Parathyroid adenoma (tissue), 2 donors: ENCODE measurements around the gene NRXN3.

ENCODE experiments used
- H2AFZ ChIP-seq: fragments of 300-600 bp; sonication (generic); one replicate; pipeline ENCODE4 v1.7.0; 2017; ENCODE audit warnings: antibody characterized with exemption, mild to moderate bottlenecking
- H3K27ac ChIP-seq: fragments of 300-600 bp; sonication (generic); one replicate; pipeline ENCODE4 v1.7.0; 2017
- H3K27me3 ChIP-seq: fragments of 300-600 bp; sonication (generic); one replicate; pipeline ENCODE4 v1.7.0; 2017; ENCODE audit warnings: low read length; ENCODE audit not compliant: control insufficient read depth, insufficient read depth
- H3K36me3 ChIP-seq: fragments of 300-600 bp; sonication (generic); one replicate; pipeline ENCODE4 v1.7.0; 2017; ENCODE audit warnings: low read length; ENCODE audit not compliant: control insufficient read depth, insufficient read depth
- H3K4me1 ChIP-seq: fragments of 300-600 bp; sonication (generic); one replicate; pipeline ENCODE4 v1.7.0; 2017; ENCODE audit warnings: control low read depth
- H3K4me2 ChIP-seq: fragments of 300-600 bp; sonication (generic); one replicate; pipeline ENCODE4 v1.7.0; 2017; ENCODE audit warnings: low read length
- H3K4me3 ChIP-seq: fragments of 300-600 bp; sonication (generic); one replicate; pipeline ENCODE4 v1.7.0; 2017; ENCODE audit warnings: low read depth, low read length
- H3K79me2 ChIP-seq: fragments of 300-600 bp; sonication (generic); one replicate; pipeline ENCODE4 v1.7.0; 2017; ENCODE audit warnings: control low read depth
- H3K9ac ChIP-seq: fragments of 300-600 bp; sonication (generic); one replicate; pipeline ENCODE4 v1.7.0; 2017; ENCODE audit warnings: mild to moderate bottlenecking
- H3K9me3 ChIP-seq: fragments of 300-600 bp; sonication (generic); one replicate; pipeline ENCODE4 v1.7.0; 2017; ENCODE audit warnings: low read length; ENCODE audit not compliant: control insufficient read depth
- TF ChIP-seq, protein P1 (sequence below): fragments of 300-600 bp; sonication (generic); IDR thresholded peaks from one replicate; pipeline ENCODE4 v1.7.0; 2017; ENCODE audit warnings: antibody characterized with exemption, mild to moderate bottlenecking
- donor health status: primary hyperparathyroidism.

NRXN3 gene

DNA sequence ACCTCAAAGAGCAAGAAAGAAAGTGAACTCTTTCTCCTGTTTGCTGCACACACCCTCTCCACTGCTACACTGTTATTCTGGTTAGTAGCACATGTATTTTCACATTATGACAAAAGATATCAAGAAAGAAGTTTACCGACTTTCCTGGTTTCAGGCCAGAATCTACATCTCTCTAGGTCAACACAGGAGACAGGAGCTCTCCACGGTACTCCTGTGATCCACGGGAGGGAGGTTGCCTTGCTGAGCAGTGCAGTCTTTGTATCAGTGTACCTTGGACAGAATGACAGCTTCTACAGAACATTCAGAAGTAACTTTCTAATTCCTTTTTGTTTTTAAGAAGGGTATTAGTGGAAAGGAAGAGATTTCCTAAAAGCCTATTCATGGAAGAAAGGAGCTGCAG, 805.6 kb downstream of the NRXN3 start:
- TF ChIP-seq, protein P1, sequence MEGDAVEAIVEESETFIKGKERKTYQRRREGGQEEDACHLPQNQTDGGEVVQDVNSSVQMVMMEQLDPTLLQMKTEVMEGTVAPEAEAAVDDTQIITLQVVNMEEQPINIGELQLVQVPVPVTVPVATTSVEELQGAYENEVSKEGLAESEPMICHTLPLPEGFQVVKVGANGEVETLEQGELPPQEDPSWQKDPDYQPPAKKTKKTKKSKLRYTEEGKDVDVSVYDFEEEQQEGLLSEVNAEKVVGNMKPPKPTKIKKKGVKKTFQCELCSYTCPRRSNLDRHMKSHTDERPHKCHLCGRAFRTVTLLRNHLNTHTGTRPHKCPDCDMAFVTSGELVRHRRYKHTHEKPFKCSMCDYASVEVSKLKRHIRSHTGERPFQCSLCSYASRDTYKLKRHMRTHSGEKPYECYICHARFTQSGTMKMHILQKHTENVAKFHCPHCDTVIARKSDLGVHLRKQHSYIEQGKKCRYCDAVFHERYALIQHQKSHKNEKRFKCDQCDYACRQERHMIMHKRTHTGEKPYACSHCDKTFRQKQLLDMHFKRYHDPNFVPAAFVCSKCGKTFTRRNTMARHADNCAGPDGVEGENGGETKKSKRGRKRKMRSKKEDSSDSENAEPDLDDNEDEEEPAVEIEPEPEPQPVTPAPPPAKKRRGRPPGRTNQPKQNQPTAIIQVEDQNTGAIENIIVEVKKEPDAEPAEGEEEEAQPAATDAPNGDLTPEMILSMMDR = no peak
- H2AFZ ChIP-seq = peak overlapping the region; percentile 0
- no peaks in the 10 kb centered on the region for H3K9me3 ChIP-seq
- H3K79me2 ChIP-seq = no peaks in the 10 kb centered on the region
- no peak overlapping the region for H3K27ac ChIP-seq
- no peak overlapping the region for H3K9ac ChIP-seq
- no peak overlapping the region for H3K4me2 ChIP-seq
- peaks cover 8% of the 10 kb centered on the region for H3K4me1 ChIP-seq
- no peaks in the 10 kb centered on the region for H3K27me3 ChIP-seq
- no peaks in the 10 kb centered on the region for H3K36me3 ChIP-seq
- no peak overlapping the region for H3K4me3 ChIP-seq

DNA sequence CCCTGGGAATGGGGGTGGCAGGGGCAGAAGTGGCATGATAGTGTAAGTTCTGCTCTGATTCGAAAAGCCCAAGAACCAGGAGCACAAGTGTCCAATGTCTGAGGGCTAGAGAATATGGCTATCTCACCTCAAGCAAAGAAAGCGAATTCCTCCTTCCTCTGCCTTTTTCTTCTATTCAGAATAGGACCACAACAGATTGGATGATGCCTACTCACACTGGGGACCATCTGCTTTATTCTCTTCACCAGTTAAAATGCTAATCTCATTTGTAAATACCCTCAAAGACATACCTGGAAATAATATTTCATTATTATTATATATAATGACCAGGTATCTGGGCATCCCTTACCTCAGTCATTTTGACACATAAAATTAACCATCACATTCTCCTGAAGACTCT, 808.7 kb downstream of the NRXN3 start:
- H3K79me2 ChIP-seq = no peaks in the 10 kb centered on the region

DNA sequence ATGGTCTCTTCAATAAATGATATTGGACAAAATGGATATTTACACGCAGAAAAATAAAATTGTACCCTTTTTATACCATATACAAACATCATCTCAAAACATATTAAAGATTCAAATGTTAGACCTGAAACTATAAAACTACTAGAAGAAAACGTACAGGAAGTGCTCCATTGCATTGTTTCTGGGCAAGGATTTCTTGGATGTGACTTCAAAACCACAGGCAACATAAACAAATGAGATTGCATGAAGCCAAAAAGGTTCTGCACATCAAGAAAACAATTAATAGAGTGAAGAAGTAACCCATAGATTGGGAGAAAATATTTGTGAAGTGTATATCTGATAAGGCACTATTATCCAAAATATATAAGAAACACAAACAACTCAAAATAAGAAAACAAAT, 812.4 kb downstream of the NRXN3 start:
- Histone ChIP-seq H2AFZ (no peak overlapping the region), H3K4me3 (no peak overlapping the region), H3K27ac (no peak overlapping the region), H3K4me2 (no peak overlapping the region), H3K4me1 (no peaks in the 10 kb centered on the region), H3K27me3 (no peaks in the 10 kb centered on the region), H3K9me3 (no peaks in the 10 kb centered on the region), H3K36me3 (no peaks in the 10 kb centered on the region), H3K9ac (no peak overlapping the region), H3K79me2 (no peaks in the 10 kb centered on the region)
- TF ChIP-seq, protein P1 = no peak

More for the DNA sequence above, 808.7 kb downstream of the NRXN3 start:
- TF ChIP-seq, protein P1 = no peak
- no peaks in the 10 kb centered on the region for H3K9me3 ChIP-seq
- H2AFZ ChIP-seq = no peak overlapping the region
- no peaks in the 10 kb centered on the region for H3K36me3 ChIP-seq
- no peaks in the 10 kb centered on the region for H3K4me1 ChIP-seq
- no peak overlapping the region for H3K4me3 ChIP-seq
- H3K27me3 ChIP-seq = no peaks in the 10 kb centered on the region
- H3K27ac ChIP-seq = no peak overlapping the region
- no peak overlapping the region for H3K4me2 ChIP-seq
- no peak overlapping the region for H3K9ac ChIP-seq

DNA sequence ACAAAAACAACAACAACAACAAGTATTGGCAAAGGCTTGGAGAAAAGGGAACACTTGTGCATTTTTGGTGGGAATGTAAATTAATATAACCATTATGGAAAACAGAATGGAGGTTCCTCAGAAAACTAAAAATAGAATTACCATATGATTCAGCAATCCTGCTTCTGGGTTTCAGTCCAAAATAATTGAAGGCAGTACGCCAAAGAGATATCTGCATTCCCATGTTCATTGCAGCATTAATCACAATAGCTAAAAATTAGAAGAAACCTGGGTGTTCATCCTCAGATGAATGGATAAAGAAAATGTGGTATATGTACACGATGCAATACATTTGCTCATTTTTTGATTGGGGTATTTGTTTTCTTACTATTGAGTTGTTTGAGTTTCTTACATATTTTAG, 813.0 kb downstream of the NRXN3 start:
- Histone ChIP-seq H3K9ac (no peak overlapping the region), H2AFZ (no peak overlapping the region), H3K36me3 (no peaks in the 10 kb centered on the region), H3K9me3 (no peaks in the 10 kb centered on the region), H3K4me3 (no peak overlapping the region), H3K4me1 (no peaks in the 10 kb centered on the region), H3K4me2 (no peak overlapping the region), H3K79me2 (no peaks in the 10 kb centered on the region), H3K27me3 (no peaks in the 10 kb centered on the region), H3K27ac (no peak overlapping the region)
- TF ChIP-seq, protein P1 = no peak

DNA sequence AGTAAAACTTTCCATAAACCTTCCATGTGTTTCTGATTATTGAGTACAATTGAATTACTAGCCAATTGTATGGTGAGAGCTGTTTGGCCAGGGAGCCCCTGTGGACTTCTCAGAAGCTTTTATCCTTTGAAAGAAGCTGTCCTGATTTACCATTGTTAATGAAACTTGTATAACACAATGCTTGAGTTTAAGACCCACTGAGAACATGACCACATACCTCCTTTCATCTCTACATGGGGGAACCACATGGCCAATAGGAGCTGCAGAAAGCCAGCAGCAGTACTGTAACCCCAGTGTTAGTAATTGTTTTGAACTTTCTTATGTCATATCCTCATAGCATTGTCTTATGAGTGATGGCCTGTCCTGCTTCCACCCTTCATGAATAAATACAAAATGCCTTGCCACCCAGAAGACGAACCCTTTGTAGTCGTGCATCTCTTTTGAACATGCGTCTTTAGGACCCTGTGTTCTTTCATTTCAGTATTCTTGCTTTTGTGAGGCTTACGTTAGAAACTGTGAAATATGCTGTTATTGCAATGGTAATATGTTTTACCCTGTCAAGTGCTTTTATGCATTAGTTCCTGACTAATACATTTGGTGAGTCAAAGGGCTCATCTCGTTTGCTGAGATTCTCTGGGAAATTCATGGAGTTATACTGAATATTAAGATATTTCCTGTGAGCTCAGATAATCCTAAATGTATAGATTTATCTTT, 815.7 kb downstream of the NRXN3 start:
- no peaks in the 10 kb centered on the region for H3K27me3 ChIP-seq
- H2AFZ ChIP-seq = no peak overlapping the region
- no peaks in the 10 kb centered on the region for H3K4me1 ChIP-seq

More for the DNA sequence above, 815.7 kb downstream of the NRXN3 start:
- no peaks in the 10 kb centered on the region for H3K36me3 ChIP-seq
- no peak overlapping the region for H3K27ac ChIP-seq
- H3K4me3 ChIP-seq = no peak overlapping the region
- TF ChIP-seq, protein P1 = no peak
- no peak overlapping the region for H3K9ac ChIP-seq
- H3K79me2 ChIP-seq = no peaks in the 10 kb centered on the region
- H3K4me2 ChIP-seq = no peak overlapping the region
- H3K9me3 ChIP-seq = no peaks in the 10 kb centered on the region
